Measurements from ENCODE around the gene OLFML1.

GRCh38 chr11:7558046-7558445 lies 72.7 kb downstream of the OLFML1 start:
- TF ChIP-seq SIRT6 (IDR thresholded peaks at IDR 0.05; ENCODE audit: low read length) (no peak), CTCF (IDR thresholded peaks at IDR 0.05; ENCODE audit: control extremely low read depth in 1 of 3, insufficient read depth in 1 of 3, low read depth in 1 of 3, low read length in 3 of 3) (no peak), EP300 (IDR thresholded peaks at IDR 0.05; ENCODE audit: borderline replicate concordance in 1 of 2, low read depth in 2 of 2, low read length in 2 of 2) (no peak), YY1 (IDR thresholded peaks at IDR 0.05; ENCODE audit: low read depth, low read length) (no peak), SP1 (IDR thresholded peaks at IDR 0.05; ENCODE audit: low read depth, low read length) (no peak), TAF1 (IDR thresholded peaks at IDR 0.05; ENCODE audit: low read depth, low read length) (no peak), MAX (IDR thresholded peaks at IDR 0.05) (no peak), GABPA (IDR thresholded peaks at IDR 0.05; ENCODE audit: borderline replicate concordance, insufficient read depth, low read length) (no peak), CTBP2 (IDR thresholded peaks at IDR 0.05; ENCODE audit: borderline replicate concordance, insufficient read depth, insufficient read length, low read length) (no peak), NRF1 (IDR thresholded peaks at IDR 0.05; ENCODE audit: low read depth, low read length) (no peak)
